GM12873 (cell line): ENCODE data around the gene PLCH2.

Experiments used
- CTCF ChIP-seq: IDR thresholded peaks from 2 replicates; pipeline ENCODE4 v1.5.1; 2012; ENCODE audit warnings: low read depth, mild to moderate bottlenecking, moderate library complexity, low read length, control low read depth; ENCODE audit not compliant: insufficient read depth; ENCODE audit errors: missing control alignments

The PLCH2 gene

GRCh38 chr1:2477309-2477708 lies 1.2 kb downstream of the PLCH2 start:
- no peak for TF ChIP-seq CTCF

GRCh38 chr1:2477791-2478499 lies 1.9 kb downstream of the PLCH2 start:
- no peak for TF ChIP-seq CTCF

- TF ChIP-seq CTCF, result no peak
Measured at GRCh38 chr1:2479186-2479585, 3.1 kb downstream of the PLCH2 start.

GRCh38 chr1:2479618-2480017 lies 3.5 kb downstream of the PLCH2 start:
- no peak for TF ChIP-seq CTCF

- no peak for TF ChIP-seq CTCF
Measured at GRCh38 chr1:2480236-2480985, 4.3 kb downstream of the PLCH2 start.

GRCh38 chr1:2480986-2481364 lies 4.9 kb downstream of the PLCH2 start:
- no peak for TF ChIP-seq CTCF

DNA sequence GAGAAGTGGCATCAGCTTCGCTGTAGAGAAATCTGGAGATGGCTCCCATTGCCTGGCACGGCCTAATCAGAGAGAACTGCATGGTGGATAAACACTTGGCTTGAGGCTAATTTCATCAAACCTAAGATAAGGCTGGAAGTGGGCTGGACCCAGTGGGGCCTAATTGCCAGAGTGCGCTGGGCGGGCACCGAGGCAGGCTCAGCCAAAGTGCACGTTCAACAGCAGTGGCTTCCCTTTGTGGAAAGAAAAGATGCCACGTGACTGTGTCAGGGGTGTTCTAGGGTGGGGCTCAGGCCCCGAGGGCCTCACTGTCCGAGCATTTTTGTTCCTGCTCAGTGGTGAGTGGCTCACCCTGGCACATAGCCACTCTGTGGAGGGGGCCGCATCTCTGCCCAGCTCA lies 5.8 kb downstream of the PLCH2 start:
- no peak for TF ChIP-seq CTCF
